ENCODE data around the gene KCNJ5.

DNA sequence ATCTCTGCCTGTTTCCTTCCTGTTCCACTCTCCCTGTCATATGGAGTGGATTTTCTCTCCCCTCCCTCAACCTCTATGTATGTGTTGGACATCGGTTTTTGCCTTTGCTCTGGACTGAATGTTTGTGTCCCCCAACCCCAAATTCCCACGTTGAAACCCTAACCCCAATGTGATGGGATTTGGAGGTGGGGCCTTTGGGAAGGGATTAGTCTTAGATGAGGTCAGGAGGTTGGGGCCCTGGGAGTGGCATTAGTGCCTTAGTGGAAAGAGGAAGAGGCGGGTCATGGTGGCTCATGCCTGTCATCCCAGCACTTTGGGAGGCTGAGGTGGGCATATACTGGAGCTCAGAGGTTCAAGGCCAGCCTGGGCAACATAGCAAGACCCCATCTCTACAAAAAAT, 39.9 kb downstream of the KCNJ5 start:
- TF ChIP-seq, protein P1, sequence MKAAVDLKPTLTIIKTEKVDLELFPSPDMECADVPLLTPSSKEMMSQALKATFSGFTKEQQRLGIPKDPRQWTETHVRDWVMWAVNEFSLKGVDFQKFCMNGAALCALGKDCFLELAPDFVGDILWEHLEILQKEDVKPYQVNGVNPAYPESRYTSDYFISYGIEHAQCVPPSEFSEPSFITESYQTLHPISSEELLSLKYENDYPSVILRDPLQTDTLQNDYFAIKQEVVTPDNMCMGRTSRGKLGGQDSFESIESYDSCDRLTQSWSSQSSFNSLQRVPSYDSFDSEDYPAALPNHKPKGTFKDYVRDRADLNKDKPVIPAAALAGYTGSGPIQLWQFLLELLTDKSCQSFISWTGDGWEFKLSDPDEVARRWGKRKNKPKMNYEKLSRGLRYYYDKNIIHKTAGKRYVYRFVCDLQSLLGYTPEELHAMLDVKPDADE (IDR thresholded peaks at IDR 0.05) = no peak
- TF ChIP-seq, protein P2, sequence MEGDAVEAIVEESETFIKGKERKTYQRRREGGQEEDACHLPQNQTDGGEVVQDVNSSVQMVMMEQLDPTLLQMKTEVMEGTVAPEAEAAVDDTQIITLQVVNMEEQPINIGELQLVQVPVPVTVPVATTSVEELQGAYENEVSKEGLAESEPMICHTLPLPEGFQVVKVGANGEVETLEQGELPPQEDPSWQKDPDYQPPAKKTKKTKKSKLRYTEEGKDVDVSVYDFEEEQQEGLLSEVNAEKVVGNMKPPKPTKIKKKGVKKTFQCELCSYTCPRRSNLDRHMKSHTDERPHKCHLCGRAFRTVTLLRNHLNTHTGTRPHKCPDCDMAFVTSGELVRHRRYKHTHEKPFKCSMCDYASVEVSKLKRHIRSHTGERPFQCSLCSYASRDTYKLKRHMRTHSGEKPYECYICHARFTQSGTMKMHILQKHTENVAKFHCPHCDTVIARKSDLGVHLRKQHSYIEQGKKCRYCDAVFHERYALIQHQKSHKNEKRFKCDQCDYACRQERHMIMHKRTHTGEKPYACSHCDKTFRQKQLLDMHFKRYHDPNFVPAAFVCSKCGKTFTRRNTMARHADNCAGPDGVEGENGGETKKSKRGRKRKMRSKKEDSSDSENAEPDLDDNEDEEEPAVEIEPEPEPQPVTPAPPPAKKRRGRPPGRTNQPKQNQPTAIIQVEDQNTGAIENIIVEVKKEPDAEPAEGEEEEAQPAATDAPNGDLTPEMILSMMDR (conservative IDR thresholded peaks at IDR 0.05; ENCODE audit: low read depth in 2 of 2) = no peak
- TF ChIP-seq JUNB (IDR thresholded peaks at IDR 0.05; ENCODE audit: unreplicated experiment) = no peak
- TF ChIP-seq, protein P3, sequence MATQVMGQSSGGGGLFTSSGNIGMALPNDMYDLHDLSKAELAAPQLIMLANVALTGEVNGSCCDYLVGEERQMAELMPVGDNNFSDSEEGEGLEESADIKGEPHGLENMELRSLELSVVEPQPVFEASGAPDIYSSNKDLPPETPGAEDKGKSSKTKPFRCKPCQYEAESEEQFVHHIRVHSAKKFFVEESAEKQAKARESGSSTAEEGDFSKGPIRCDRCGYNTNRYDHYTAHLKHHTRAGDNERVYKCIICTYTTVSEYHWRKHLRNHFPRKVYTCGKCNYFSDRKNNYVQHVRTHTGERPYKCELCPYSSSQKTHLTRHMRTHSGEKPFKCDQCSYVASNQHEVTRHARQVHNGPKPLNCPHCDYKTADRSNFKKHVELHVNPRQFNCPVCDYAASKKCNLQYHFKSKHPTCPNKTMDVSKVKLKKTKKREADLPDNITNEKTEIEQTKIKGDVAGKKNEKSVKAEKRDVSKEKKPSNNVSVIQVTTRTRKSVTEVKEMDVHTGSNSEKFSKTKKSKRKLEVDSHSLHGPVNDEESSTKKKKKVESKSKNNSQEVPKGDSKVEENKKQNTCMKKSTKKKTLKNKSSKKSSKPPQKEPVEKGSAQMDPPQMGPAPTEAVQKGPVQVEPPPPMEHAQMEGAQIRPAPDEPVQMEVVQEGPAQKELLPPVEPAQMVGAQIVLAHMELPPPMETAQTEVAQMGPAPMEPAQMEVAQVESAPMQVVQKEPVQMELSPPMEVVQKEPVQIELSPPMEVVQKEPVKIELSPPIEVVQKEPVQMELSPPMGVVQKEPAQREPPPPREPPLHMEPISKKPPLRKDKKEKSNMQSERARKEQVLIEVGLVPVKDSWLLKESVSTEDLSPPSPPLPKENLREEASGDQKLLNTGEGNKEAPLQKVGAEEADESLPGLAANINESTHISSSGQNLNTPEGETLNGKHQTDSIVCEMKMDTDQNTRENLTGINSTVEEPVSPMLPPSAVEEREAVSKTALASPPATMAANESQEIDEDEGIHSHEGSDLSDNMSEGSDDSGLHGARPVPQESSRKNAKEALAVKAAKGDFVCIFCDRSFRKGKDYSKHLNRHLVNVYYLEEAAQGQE (IDR thresholded peaks at IDR 0.05; ENCODE audit: unreplicated experiment) = no peak
- TF ChIP-seq EZH2phosphoT487 (IDR thresholded peaks at IDR 0.05; ENCODE audit: unreplicated experiment) = no peak
- no peak for TF ChIP-seq EZH2 (IDR thresholded peaks at IDR 0.05; ENCODE audit: low read depth, unreplicated experiment)
- no peak for TF ChIP-seq POLR2AphosphoS5 (IDR thresholded peaks at IDR 0.05; ENCODE audit: low read depth)
- TF ChIP-seq CREB1 (CRISPR knock-in tag; IDR thresholded peaks at IDR 0.05; ENCODE audit: low read depth) = no peak
- no peak for TF ChIP-seq ZNF114 (CRISPR knock-in tag; IDR thresholded peaks at IDR 0.05)
- no peak for TF ChIP-seq ZNF331 (CRISPR knock-in tag; IDR thresholded peaks at IDR 0.05; ENCODE audit: low read depth)
- no peak for TF ChIP-seq STAT1 (IDR thresholded peaks at IDR 0.05; ENCODE audit: unreplicated experiment)

All from GM23338 (cell line).